NCI-H2171 (cell line): ENCODE measurements around the gene PCNX2.

ENCODE experiments used
- DNase-seq: peaks from one replicate; lab custom pipeline; 2025; lab: John Stamatoyannopoulos, UW

PCNX2 gene

DNA sequence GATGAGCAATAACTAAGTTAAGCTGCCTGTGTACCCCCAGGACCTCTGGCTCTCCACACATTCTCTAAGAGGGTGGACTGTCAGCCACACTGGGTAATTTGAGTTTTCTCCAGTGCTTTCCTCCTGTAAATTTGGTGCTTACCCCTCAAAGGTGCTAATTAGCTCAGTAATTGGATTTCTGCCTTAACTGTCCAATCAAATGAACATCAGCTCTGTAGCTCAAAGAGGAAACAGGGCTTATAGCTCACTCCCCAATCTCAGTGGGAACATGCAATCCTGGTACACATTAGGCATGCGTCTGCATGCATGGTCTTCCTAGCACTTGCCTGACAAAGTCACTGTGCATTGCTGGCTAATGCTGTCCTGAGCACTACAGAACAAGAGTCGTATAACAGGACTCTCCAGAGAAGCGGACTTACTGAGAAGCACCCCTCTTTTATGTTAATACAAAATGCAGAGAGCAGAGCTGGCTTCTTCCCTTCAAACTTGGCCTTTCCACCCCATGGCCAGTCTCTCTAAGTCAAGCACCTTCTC lies 235.0 kb downstream of the PCNX2 start:
- no peak for DNase-seq

- no peak for DNase-seq
These were observed 237.7 kb downstream of the PCNX2 start for GRCh38 chr1:233057836-233058235.

GRCh38 chr1:233055879-233056641 lies 239.5 kb downstream of the PCNX2 start:
- no peak for DNase-seq

DNA sequence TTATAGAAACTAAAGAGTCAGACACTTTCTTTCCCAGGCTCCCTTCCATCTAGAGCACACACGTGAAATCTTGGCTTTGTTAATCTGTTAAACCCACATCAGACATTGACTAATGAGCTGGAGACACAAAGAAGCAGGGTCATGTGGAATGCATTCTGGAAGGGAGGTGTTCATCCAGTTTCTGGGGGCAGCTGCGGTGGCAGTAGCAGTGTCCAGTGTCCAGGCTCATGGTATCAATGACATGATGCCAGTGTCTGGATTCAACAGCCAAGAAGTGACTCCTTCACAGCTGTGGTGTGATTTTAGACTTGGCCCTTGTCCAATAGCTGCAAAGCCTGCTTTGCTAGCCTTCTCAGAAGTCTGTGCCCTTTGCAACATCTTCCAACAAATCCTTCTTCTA lies 249.9 kb downstream of the PCNX2 start:
- no peak for DNase-seq

DNA sequence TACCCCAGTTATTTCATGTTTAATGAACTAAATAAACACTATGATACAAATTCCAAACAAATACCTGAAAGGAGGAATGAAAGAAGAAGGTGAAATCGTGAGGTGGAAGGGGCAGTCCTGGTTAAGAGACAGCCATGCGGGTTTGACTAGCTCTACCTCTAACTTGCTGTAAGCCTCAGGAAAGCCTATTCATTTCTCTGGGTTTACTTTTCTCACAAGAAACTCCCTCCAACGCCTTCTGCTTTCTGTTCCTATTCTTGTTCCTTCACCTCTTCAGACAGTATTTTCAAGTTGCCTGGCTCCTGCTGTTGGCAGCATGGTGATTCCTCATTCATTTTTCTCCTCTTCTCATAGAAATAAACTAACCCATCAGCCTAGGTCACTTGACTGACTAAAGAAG lies 252.7 kb downstream of the PCNX2 start:
- DNase-seq = no peak

DNA sequence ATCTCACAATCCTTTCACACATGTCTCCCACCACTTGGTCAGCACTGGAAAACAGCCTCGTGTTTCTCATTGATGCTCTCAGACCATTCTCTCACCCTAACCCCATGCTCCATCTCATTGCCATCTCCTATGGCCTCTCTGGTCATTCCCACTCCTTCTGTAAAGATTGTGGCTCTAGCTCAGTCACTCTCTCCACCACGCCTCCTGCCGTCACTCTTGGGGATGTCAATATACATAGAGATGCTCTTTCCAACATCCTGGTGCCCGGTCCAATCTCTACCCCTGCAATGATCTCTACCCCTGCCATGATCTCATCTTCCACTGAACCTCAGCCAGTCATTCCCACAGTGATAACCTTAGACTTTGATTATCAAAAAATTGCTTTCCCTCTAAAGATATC lies 255.0 kb downstream of the PCNX2 start:
- no peak for DNase-seq

GRCh38 chr1:233038581-233038980 lies 256.9 kb downstream of the PCNX2 start:
- DNase-seq = no peak

- DNase-seq = no peak
These were observed 257.7 kb downstream of the PCNX2 start for GRCh38 chr1:233037843-233038242.

GRCh38 chr1:233034836-233035235 lies 260.7 kb downstream of the PCNX2 start:
- DNase-seq = no peak

DNA sequence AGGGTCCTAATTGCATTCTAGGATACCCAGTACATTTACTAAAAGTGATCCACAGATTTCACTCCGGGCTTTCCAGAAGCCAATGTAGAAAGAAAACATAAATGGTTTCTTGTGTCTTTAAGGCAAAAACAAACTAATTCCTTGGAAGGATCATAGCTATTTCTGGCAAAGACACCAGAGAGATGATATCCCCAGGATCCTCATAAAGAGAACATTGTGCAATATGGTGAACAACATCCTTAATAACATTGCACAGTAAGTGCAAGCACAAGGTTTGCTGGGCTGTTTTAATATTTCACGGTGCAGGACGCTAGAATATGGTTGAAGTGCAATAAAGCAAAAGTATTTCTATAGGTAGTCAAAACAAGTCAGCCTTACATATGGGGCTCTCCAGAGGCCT lies 262.2 kb downstream of the PCNX2 start:
- no peak for DNase-seq

DNA sequence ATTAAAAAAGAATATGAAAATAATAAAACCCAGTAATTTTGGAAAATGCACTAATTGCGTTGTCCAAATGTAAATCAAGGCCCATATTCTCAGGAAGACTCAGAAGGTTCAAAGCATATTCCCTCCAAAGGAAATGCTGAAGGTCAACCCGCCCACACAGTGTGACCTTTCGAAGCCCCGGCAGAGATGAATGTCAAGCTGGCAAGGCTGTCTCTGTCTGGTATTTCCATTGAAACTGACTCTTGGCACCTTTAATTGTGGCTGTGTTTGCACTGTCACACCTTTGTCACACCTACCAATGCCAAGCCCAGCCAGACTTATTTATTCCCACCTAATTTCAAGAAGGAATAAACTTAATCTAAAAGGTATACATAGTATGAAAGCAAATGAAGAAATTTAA lies 262.6 kb downstream of the PCNX2 start:
- DNase-seq = no peak

GRCh38 chr1:233031521-233031920 lies 264.0 kb downstream of the PCNX2 start:
- no peak for DNase-seq

DNA sequence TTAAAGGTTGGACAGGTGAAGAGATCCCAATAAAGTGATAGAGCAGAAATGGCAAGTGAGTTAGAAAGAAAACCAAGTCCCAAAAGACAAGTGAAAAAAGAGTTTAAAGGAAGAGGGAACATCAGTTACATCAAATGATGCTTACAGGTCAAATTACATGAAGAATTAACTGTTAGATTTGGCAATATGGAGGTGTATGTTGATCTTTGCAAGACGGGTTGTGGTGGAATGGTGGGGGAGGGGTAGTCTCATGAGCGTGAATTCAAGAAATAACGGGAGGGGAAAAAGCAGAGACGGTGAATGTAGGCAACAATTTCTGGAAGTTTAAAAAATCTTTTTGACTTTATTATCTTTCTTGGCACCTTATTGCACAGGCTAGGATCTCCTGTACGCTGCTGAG lies 268.5 kb downstream of the PCNX2 start:
- DNase-seq = no peak

- no peak for DNase-seq
These were observed 270.0 kb downstream of the PCNX2 start for GRCh38 chr1:233025567-233025966.

DNA sequence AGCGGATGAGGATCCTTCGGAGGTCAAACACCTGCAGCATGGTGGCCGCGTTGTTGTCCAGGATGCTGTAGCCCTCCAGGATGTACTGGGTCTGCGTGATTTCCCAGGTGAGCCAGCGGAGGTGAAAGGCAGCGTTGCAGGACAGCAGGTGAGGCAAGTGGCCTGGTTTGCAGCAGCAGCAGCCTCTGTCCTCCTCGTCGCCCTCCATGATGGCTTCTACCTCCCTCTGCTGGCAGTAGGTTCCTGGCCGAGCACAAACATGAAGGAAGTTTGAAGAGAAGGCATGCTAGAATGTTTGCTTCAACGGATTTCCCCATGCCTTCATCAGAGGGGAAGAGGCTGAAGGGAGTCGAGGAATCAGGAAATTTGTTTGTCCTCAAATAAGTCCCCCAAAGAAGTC lies 270.4 kb downstream of the PCNX2 start:
- DNase-seq = no peak

GRCh38 chr1:233024199-233024598 lies 271.3 kb downstream of the PCNX2 start:
- no peak for DNase-seq

DNA sequence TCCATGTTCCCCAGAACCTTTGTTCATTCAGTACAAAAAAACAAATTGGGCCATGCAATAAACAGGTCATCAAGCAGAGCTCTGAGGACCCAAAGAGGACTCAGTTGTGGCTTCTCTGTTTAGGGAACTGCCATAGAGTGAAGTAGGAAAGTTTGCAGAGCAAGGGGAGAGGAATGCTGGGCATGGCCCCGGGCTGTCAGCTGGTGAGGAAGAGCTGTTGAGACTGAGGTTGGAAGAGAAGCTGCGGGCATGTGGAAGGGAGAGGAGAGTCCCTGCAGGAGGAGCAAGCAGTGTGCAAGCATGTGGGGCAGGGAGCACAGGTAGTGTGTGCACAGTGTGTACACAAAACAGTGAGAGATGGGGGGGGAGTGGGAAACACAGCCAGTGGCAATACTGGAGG lies 273.3 kb downstream of the PCNX2 start:
- no peak for DNase-seq

DNA sequence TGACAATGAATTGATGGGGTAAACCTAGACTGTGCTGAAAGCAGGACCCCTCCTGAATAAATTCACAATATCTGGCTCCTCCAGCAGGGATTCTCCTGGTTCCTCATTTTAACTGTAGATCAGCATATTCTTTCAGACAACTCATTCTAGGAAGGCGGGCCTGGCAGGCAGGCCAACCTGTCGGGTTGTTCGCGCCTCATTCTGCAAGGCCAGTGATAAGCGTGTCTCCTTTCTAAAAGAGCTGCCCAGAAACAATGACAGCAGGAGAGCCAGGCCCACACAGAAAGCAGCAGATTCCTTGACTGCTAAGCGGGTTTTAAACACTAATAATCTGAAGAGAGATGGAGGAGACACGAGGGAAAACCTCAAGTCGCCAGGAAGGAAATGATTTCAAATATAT lies 275.1 kb downstream of the PCNX2 start:
- DNase-seq = no peak

- DNase-seq = no peak
These were observed 275.7 kb downstream of the PCNX2 start for GRCh38 chr1:233019778-233020325.

DNA sequence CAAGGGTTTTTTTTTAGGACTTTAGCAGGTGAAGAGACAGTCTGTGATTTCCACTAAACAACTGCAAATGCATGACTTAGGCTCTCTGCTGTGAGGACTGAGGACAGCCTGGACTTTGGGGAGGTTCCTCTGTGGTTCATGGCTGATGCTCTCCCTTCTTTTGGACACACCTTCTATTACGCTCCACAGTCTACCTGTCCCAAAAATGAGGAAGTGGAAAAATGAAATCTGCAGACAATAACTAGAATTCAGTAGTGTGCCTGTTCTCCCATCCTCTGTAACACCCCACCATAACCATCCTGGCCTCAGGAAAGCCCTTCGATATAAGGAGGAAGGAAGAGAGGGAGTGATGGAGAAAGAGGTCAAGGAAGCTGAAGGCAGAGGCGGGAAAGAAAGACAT lies 276.4 kb downstream of the PCNX2 start:
- no peak for DNase-seq

- DNase-seq = no peak
These were observed 278.7 kb downstream of the PCNX2 start for GRCh38 chr1:233016798-233017197.

GRCh38 chr1:233015965-233016364 lies 279.6 kb downstream of the PCNX2 start:
- no peak for DNase-seq

DNA sequence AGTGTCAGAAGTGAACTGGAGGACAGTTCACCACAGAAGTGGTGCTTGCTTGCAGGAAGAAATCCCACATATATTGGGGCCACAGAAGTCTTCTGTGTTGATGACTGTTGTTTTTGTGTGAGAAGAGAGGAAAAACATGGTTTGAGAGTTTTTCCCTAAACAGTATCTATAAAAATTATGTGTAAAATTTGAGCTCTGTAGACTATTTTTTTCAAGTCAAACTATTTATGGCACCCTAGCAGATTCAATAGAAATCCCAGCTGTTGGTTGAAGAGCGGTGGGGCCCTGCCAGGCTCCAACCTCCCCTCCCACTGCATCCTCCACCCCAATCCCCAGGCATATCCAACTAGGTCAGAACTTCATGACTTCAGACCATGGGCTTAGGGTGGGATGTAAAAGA lies 283.5 kb downstream of the PCNX2 start:
- DNase-seq = no peak

- no peak for DNase-seq
These were observed 285.4 kb downstream of the PCNX2 start for GRCh38 chr1:233010146-233010545.
